Common myeloid progenitor, CD34-positive (primary cell): ENCODE measurements around the gene MOCS3.
"Not testable (repeated sequence)": the region's sequence is repeated elsewhere in the genome, so short reads cannot be mapped to it uniquely, and the experiment has no call there.

Source experiments
- CTCF ChIA-PET: fragments of 350-600 bp; sonication (Branson Sonifier 250); formaldehyde crosslinking; loops from one replicate; lab custom pipeline; 2021; ENCODE audit warnings: antibody characterized with exemption; lab: Charles Lee
- POLR2A ChIA-PET: fragments of 350-600 bp; sonication (Branson Sonifier 250); formaldehyde crosslinking; loops from one replicate; lab custom pipeline; 2021; ENCODE audit warnings: antibody characterized with exemption; lab: Charles Lee
- DNase-seq, 3 donors: peaks; one replicate each; pipeline versions ENCODE4 v3.0.0 to v3.0.0-alpha.2; 2013
- H3K27ac ChIP-seq, 2 experiments: 1 replicate in 1 of 2; 2 replicates in 1 of 2; pipeline ENCODE4 v1.7.0; 2013; ENCODE audit warnings: inconsistent platforms in 2 of 2, low read length in 2 of 2, mild to moderate bottlenecking in 2 of 2, low read depth in 1 of 2, moderate library complexity in 1 of 2; ENCODE audit not compliant: severe bottlenecking in 2 of 2, insufficient read depth in 1 of 2, poor library complexity in 1 of 2
- H3K27me3 ChIP-seq, 5 experiments: replicated peaks in 2 of 5; 1 replicate in 3 of 5; 2 replicates in 2 of 5; pipeline versions ENCODE4 v1.6.1 to v1.7.0; 2013; ENCODE audit warnings: low read length in 4 of 5, mild to moderate bottlenecking in 2 of 5, moderate library complexity in 2 of 5, inconsistent platforms in 1 of 5; ENCODE audit not compliant: insufficient read depth in 5 of 5, control insufficient read depth in 4 of 5
- H3K36me3 ChIP-seq, 4 experiments: 1 replicate in 2 of 4; 2 replicates in 2 of 4; pipeline versions ENCODE4 v1.6.1 to v1.7.0; 2013; ENCODE audit warnings: low read length in 3 of 4, control low read depth in 1 of 4, mild to moderate bottlenecking in 1 of 4; ENCODE audit not compliant: control insufficient read depth in 4 of 4, insufficient read depth in 4 of 4
- H3K4me1 ChIP-seq, 4 experiments: 1 replicate in 3 of 4; 2 replicates in 1 of 4; pipeline versions ENCODE4 v1.6.1 to v1.7.1; 2013; ENCODE audit warnings: low read length in 3 of 4, mild to moderate bottlenecking in 3 of 4, control low read depth in 1 of 4, inconsistent platforms in 1 of 4, moderate library complexity in 1 of 4; ENCODE audit not compliant: control insufficient read depth in 4 of 4, insufficient read depth in 4 of 4; ENCODE audit errors: control extremely low read depth in 1 of 4
- H3K4me3 ChIP-seq, 7 experiments: 1 replicate in 4 of 7; 2 replicates in 3 of 7; pipeline versions ENCODE4 v1.5.1 to v1.7.0; 2013; ENCODE audit warnings: mild to moderate bottlenecking in 7 of 7, low read length in 6 of 7, moderate library complexity in 6 of 7, inconsistent platforms in 2 of 7, low read depth in 2 of 7, control low read depth in 1 of 7; ENCODE audit not compliant: insufficient read depth in 4 of 7, control insufficient read depth in 1 of 7; ENCODE audit errors: extremely low read depth in 1 of 7
- H3K9me3 ChIP-seq, 5 experiments: 1 replicate in 4 of 5; 2 replicates in 1 of 5; pipeline versions ENCODE4 v1.6.1 to v1.7.1; 2013; ENCODE audit warnings: low read length in 4 of 5, mild to moderate bottlenecking in 2 of 5, inconsistent platforms in 1 of 5, low read depth in 1 of 5, moderate library complexity in 1 of 5; ENCODE audit not compliant: control insufficient read depth in 4 of 5, insufficient read depth in 2 of 5; ENCODE audit errors: control extremely low read depth in 1 of 5
- WGBS: methylation state at CpG from one replicate; pipeline ENCODE4 v1.1.5; 2013; ENCODE audit not compliant: insufficient coverage; 5-methylcytosine and 5-hydroxymethylcytosine counted together

MOCS3 gene

DNA sequence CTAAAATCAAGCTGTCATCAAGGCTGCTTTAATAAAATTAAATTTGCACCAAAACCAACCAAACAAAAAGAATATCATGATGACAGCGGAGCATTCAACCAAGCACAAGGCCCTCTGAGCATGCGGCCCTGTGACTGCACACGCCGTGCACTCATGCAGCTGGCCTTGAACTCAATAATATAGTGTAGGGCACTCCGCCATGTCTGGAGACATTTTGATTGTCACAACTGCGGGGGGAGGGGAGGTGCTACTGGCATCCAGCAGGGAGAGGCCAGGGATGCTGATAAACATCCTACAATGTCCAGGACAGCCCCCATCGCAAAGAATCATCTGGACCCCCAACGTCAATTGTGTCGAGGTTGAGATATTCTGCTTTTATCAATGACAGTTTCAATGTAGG lies 9.7 kb downstream of the MOCS3 start:
- Histone ChIP-seq H3K4me1 (no peaks in the 10 kb centered on the region), H3K27me3 (peaks cover 0 to 11% (median 4%) of the 10 kb centered on the region in 5 experiments), H3K9me3 (no peaks in the 10 kb centered on the region), H3K4me3 (no peak overlapping the region), H3K36me3 (no peaks in the 10 kb centered on the region), H3K27ac (no peak overlapping the region)
- POLR2A ChIA-PET: interaction anchor here (1.3 kb wide), 1 partner anchor 10 kb away, joined by 4 read pairs; the partner anchor contains the start of genes DPM1 and MOCS3
- WGBS: 90% methylated on average over 8 of the region's 9 CpGs
- DNase-seq: no peak
- CTCF ChIA-PET: interaction anchor here (2.0 kb wide), 1 partner anchor 13 kb away, joined by 9 read pairs; no protein-coding TSS in a partner anchor

- POLR2A ChIA-PET: no interaction called here
- Histone ChIP-seq H3K27me3 (peaks cover 0 to 11% (median 4%) of the 10 kb centered on the region in 5 experiments), H3K27ac (no peak overlapping the region), H3K4me1 (no peaks in the 10 kb centered on the region), H3K4me3 (no peak overlapping the region), H3K36me3 (no peaks in the 10 kb centered on the region), H3K9me3 (no peaks in the 10 kb centered on the region)
- CTCF ChIA-PET: no interaction called here
- no peak for DNase-seq
- WGBS: 100% methylated on average over 3 of the region's 5 CpGs
These were observed 10.8 kb downstream of the MOCS3 start for GRCh38 chr20:50969435-50969834.

DNA sequence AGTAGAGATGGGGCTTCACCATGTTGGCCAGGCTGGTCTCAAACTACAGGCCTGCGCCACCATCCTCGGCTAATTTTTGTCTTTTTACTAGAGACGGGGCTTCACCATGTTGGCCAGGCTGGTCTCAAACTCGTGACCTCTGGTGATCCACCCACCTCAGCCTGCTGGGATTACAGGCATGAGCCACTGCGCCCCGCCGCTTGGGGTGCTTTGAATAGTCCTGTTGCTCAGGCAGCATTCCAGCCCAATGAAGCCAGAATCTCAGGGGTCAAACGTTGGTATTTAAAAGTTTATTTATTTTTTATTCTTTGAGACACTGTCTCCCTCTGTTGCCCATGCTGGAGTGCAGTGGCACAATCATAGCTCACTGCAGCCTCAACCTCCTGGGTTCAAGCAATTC lies 11.3 kb downstream of the MOCS3 start:
- ChIA-PET POLR2A (no interaction called here), CTCF (no interaction called here)
- Histone ChIP-seq H3K36me3 (no peaks in the 10 kb centered on the region), H3K9me3 (no peaks in the 10 kb centered on the region), H3K4me3 (no peak overlapping the region), H3K27ac (no peak overlapping the region), H3K4me1 (no peaks in the 10 kb centered on the region), H3K27me3 (peaks cover 0 to 11% (median 4%) of the 10 kb centered on the region in 5 experiments)
- no peak for DNase-seq
- WGBS: 100% methylated on average over 4 of the region's 8 CpGs

GRCh38 chr20:50975701-50976330 lies 17.2 kb downstream of the MOCS3 start:
- POLR2A ChIA-PET: no interaction called here
- no peak for DNase-seq
- H3K36me3 ChIP-seq: no peaks in the 10 kb centered on the region
- no peaks in the 10 kb centered on the region for H3K4me1 ChIP-seq
- H3K4me3 ChIP-seq: no peak overlapping the region
- no peaks in the 10 kb centered on the region for H3K9me3 ChIP-seq
- WGBS: 88% methylated on average over 8 of the region's 10 CpGs
- CTCF ChIA-PET: no interaction called here
- no peak overlapping the region for H3K27ac ChIP-seq
- H3K27me3 ChIP-seq: peaks cover 0 to 11% (median 4%) of the 10 kb centered on the region in 5 experiments

GRCh38 chr20:50977066-50978021 lies 18.7 kb downstream of the MOCS3 start:
- ChIA-PET POLR2A (no interaction called here), CTCF (interaction anchor here (0.9 to 1.4 kb wide), 4 partner anchors 11 to 332 kb away, joined by 3 to 6 read pairs (median 4); no protein-coding TSS in a partner anchor)
- Histone ChIP-seq H3K9me3 (no peaks in the 10 kb centered on the region), H3K4me1 (peaks cover 0 to 4% (median 0%) of the 10 kb centered on the region in 4 experiments), H3K27me3 (peaks cover 0 to 11% (median 4%) of the 10 kb centered on the region in 5 experiments), H3K4me3 (no peak overlapping the region), H3K36me3 (no peaks in the 10 kb centered on the region), H3K27ac (no peak overlapping the region)
- no peak for DNase-seq
- 85% methylated on average over 20 of the region's 20 CpGs for WGBS

DNA sequence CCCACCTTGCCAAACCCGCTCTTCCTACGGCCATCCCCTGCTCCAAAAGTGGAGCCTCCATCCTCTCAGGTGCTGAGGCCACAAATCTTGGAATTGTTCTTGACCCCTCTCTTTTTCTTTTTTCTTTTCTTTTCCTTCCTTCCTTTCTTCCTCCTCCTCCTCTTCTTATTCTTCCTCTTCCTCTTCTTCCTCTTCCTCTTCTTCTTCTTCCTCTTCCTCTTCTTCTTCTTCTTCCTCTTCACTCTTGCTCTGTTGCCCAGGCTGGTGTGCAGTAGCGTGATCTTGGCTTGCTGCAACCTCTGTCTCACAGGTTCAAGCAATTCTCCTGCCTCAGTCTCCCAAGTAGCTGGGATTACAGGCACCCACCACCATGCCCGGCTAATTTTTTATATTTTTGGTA lies 19.9 kb downstream of the MOCS3 start:
- H3K36me3 ChIP-seq, DNase-seq, H3K27ac ChIP-seq, POLR2A ChIA-PET, H3K4me3 ChIP-seq, H3K4me1 ChIP-seq, H3K9me3 ChIP-seq: not testable (repeated sequence)
- WGBS: 92% methylated on average over 3 of the region's 4 CpGs
- peaks cover 0 to 11% (median 4%) of the 10 kb centered on the region in 5 experiments for H3K27me3 ChIP-seq
- CTCF ChIA-PET: interaction anchor here (1.1 to 1.4 kb wide), 3 partner anchors 9 to 331 kb away, joined by 3 to 6 read pairs (median 4); no protein-coding TSS in a partner anchor
